ENCODE measurements around the gene OR10A3.

GRCh38 chr11:7944123-7944522 lies 2.6 kb upstream of the OR10A3 start:
- TF ChIP-seq CTCF (IDR thresholded peaks at IDR 0.05) (no peak), POLR2A (IDR thresholded peaks at IDR 0.05) (no peak)

All from prostate gland (tissue), 2 donors.